22Rv1 (cell line): ENCODE measurements around the gene TRPC4.

Experiments used
- ZFX ChIP-seq: fragments of 450-650 bp; IDR thresholded peaks from 2 replicates; pipeline ENCODE4 v1.6.1; 2017; ENCODE audit warnings: antibody characterized with exemption, borderline replicate concordance
- TF ChIP-seq, protein P1 (sequence below): fragments of 450-650 bp; IDR thresholded peaks from 2 replicates; pipeline ENCODE4 v1.5.1; 2017; ENCODE audit warnings: mild to moderate bottlenecking

DNA sequence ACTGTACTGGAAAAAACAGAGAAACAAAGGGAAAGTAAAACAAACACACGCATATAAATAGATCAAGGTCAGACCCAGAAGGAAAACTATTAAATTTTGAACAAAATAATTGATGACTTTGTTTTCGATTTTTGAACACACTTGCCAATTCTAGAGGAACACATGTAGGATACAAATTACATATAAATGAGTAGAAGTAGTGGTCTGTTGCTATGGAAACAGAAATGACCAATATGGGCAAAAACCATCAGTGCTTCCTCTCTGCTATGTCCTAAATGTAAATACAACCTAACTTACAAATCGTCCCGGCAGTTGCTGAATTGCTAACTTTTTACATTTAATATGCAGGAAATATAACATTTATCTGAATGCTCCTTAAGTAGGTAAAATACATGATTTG, 205.8 kb downstream of the TRPC4 start:
- TF ChIP-seq, protein P1, sequence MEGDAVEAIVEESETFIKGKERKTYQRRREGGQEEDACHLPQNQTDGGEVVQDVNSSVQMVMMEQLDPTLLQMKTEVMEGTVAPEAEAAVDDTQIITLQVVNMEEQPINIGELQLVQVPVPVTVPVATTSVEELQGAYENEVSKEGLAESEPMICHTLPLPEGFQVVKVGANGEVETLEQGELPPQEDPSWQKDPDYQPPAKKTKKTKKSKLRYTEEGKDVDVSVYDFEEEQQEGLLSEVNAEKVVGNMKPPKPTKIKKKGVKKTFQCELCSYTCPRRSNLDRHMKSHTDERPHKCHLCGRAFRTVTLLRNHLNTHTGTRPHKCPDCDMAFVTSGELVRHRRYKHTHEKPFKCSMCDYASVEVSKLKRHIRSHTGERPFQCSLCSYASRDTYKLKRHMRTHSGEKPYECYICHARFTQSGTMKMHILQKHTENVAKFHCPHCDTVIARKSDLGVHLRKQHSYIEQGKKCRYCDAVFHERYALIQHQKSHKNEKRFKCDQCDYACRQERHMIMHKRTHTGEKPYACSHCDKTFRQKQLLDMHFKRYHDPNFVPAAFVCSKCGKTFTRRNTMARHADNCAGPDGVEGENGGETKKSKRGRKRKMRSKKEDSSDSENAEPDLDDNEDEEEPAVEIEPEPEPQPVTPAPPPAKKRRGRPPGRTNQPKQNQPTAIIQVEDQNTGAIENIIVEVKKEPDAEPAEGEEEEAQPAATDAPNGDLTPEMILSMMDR: no peak
- no peak for TF ChIP-seq ZFX
